ENCODE measurements around the gene ARHGEF38. TPM values are rescaled to one million over a fixed set of nuclear protein-coding genes. Genes with fewer than 3 reads are reported as not detected.

Gene ARHGEF38
- total RNA-seq, 1 experiment from 2014 or later = 0.15 TPM

- DNase-seq = no peak
- Histone ChIP-seq H3K36me3 (ENCODE audit: low read depth) (no peaks in the 10 kb centered on the region), H2AFZ (no peak overlapping the region), H3K9me2 (ENCODE audit: insufficient read depth) (no peaks in the 10 kb centered on the region), H3K4me2 (no peak overlapping the region), H3K79me2 (ENCODE audit: low read depth) (no peaks in the 10 kb centered on the region), H3K27ac (no peak overlapping the region), H3F3A (ENCODE audit: insufficient read depth, low read depth) (no peaks in the 10 kb centered on the region), H3K9me3 (ENCODE audit: insufficient read depth, low read depth) (no peaks in the 10 kb centered on the region), H4K20me1 (ENCODE audit: insufficient read depth) (no peaks in the 10 kb centered on the region), H3K4me1 (replicated peaks; ENCODE audit: insufficient read depth) (peaks cover 14% of the 10 kb centered on the region; the same call in 1 of the 2 replicates), H3K27me3 (ENCODE audit: insufficient read depth, low read depth) (no peaks in the 10 kb centered on the region), H3K4me3 (no peak overlapping the region)
- BruUV-seq (replicated peaks) = no TSS peak
- no peak for TF ChIP-seq EZH2 (IDR thresholded peaks at IDR 0.05; ENCODE audit: low read depth)
- TF ChIP-seq, protein P1, sequence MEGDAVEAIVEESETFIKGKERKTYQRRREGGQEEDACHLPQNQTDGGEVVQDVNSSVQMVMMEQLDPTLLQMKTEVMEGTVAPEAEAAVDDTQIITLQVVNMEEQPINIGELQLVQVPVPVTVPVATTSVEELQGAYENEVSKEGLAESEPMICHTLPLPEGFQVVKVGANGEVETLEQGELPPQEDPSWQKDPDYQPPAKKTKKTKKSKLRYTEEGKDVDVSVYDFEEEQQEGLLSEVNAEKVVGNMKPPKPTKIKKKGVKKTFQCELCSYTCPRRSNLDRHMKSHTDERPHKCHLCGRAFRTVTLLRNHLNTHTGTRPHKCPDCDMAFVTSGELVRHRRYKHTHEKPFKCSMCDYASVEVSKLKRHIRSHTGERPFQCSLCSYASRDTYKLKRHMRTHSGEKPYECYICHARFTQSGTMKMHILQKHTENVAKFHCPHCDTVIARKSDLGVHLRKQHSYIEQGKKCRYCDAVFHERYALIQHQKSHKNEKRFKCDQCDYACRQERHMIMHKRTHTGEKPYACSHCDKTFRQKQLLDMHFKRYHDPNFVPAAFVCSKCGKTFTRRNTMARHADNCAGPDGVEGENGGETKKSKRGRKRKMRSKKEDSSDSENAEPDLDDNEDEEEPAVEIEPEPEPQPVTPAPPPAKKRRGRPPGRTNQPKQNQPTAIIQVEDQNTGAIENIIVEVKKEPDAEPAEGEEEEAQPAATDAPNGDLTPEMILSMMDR (conservative IDR thresholded peaks at IDR 0.05) = no peak
- CTCF ChIA-PET = no interaction called here
- POLR2A ChIA-PET (ENCODE audit: unreplicated experiment) = no interaction called here
- intact Hi-C loops (cut with micrococcal nuclease; ENCODE audit: unreplicated experiment) = no loop called here
Measured at GRCh38 chr4:105661028-105661427, 108.6 kb downstream of the ARHGEF38 start.

GRCh38 chr4:105662935-105663675 is 110.7 kb downstream of the ARHGEF38 start:
- Histone ChIP-seq H3K27ac (no peak overlapping the region), H3F3A (ENCODE audit: insufficient read depth, low read depth) (no peaks in the 10 kb centered on the region), H2AFZ (no peak overlapping the region), H3K9me2 (ENCODE audit: insufficient read depth) (no peaks in the 10 kb centered on the region), H3K4me2 (no peak overlapping the region), H3K79me2 (ENCODE audit: low read depth) (no peaks in the 10 kb centered on the region), H3K27me3 (ENCODE audit: insufficient read depth, low read depth) (no peaks in the 10 kb centered on the region), H3K36me3 (ENCODE audit: low read depth) (no peaks in the 10 kb centered on the region), H3K4me1 (replicated peaks; ENCODE audit: insufficient read depth) (no peaks in the 10 kb centered on the region), H3K9me3 (ENCODE audit: insufficient read depth, low read depth) (no peaks in the 10 kb centered on the region), H3K4me3 (no peak overlapping the region), H4K20me1 (ENCODE audit: insufficient read depth) (no peaks in the 10 kb centered on the region)
- ChIA-PET POLR2A (ENCODE audit: unreplicated experiment) (no interaction called here), CTCF (no interaction called here)
- intact Hi-C loops (cut with micrococcal nuclease; ENCODE audit: unreplicated experiment) = no loop called here
- BruUV-seq (replicated peaks) = no TSS peak
- TF ChIP-seq, protein P1 (conservative IDR thresholded peaks at IDR 0.05) = no peak
- no peak for TF ChIP-seq EZH2 (IDR thresholded peaks at IDR 0.05; ENCODE audit: low read depth)
- DNase-seq = no peak

- DNase-seq = peak in 1 of 2 experiments; percentile 37
- intact Hi-C loops (cut with micrococcal nuclease; ENCODE audit: unreplicated experiment) = loop anchor here (2.0 kb wide), 1 partner anchor 146 kb away; no protein-coding TSS in a partner anchor
- TF ChIP-seq, protein P1 (conservative IDR thresholded peaks at IDR 0.05) = peak; percentile 62
- TF ChIP-seq EZH2 (IDR thresholded peaks at IDR 0.05; ENCODE audit: low read depth) = no peak
Measured at GRCh38 chr4:105666693-105667092, 114.3 kb downstream of the ARHGEF38 start.

More at GRCh38 chr4:105666693-105667092, 114.3 kb downstream of the ARHGEF38 start:
- Histone ChIP-seq H3K27ac (no peak overlapping the region), H3K9me2 (ENCODE audit: insufficient read depth) (no peaks in the 10 kb centered on the region), H4K20me1 (ENCODE audit: insufficient read depth) (no peaks in the 10 kb centered on the region), H3K79me2 (ENCODE audit: low read depth) (no peaks in the 10 kb centered on the region), H3F3A (ENCODE audit: insufficient read depth, low read depth) (no peaks in the 10 kb centered on the region), H3K4me3 (no peak overlapping the region), H3K36me3 (ENCODE audit: low read depth) (no peaks in the 10 kb centered on the region), H2AFZ (no peak overlapping the region), H3K9me3 (ENCODE audit: insufficient read depth, low read depth) (no peaks in the 10 kb centered on the region), H3K4me2 (no peak overlapping the region), H3K4me1 (replicated peaks; ENCODE audit: insufficient read depth) (no peaks in the 10 kb centered on the region), H3K27me3 (ENCODE audit: insufficient read depth, low read depth) (no peaks in the 10 kb centered on the region)
- CTCF ChIA-PET = interaction anchor here (0.6 to 3.0 kb wide), 4 partner anchors 17 to 193 kb away, joined by 3 to 11 read pairs (median 6); partner anchors contain the start of gene PPA2
- POLR2A ChIA-PET (ENCODE audit: unreplicated experiment) = no interaction called here
- no TSS peak for BruUV-seq (replicated peaks)
